ENCODE results near the gene ARHGAP30.
A peak's percentile ranks its signal among the peaks of the same experiment; 100 is the strongest.

ARHGAP30 gene

DNA sequence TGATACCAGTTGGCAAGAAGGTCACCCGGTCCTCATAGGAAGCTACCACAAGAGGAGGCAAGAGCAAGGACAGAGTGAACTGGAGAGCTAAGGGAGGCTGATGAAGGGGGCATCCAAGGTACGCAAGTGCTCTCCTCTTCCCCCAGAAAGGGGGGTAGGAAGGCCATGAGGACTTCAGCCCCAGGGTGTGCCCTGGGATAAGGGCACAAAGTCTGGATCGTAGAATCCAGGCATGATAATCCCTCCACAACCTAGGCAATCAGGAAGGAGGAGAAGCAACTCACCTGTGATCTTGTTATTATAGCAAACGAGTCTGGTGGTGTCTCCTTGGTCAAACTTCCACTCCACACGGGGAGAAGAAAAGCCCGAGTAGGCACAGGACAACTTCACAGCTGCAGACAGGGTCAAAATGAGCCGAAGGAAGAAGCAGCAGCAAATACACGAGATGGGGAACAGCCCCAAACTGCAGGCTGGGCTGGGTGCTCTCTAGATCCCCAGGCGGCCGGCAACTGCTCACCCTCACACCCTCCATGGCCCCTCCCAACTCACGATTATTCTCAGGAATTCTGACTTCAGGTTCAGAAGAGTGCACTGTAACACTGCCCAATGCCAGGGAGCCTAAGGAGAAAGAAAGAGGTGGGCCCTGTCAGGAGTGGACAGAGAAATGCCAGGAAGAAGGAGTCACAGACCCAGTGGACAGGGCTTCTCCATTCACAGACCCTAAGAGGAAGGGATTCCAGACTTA lies 68.8 kb downstream of the ARHGAP30 start:
- H3K27me3 ChIP-seq (replicated peaks; ENCODE audit: control insufficient read depth, insufficient read depth, low read length, poor library complexity, severe bottlenecking) = no peaks in the 10 kb centered on the region
- peaks cover 26% of the 10 kb centered on the region for H3K36me3 ChIP-seq (ENCODE audit: control insufficient read depth, insufficient read depth, low read length)
- no peak overlapping the region for H3K4me3 ChIP-seq (ENCODE audit: insufficient read depth, low read depth, low read length, poor library complexity, severe bottlenecking)
- no peaks in the 10 kb centered on the region for H3K9me3 ChIP-seq (ENCODE audit: control insufficient read depth, low read length)
- peaks cover 5% of the 10 kb centered on the region for H3K4me1 ChIP-seq (ENCODE audit: control insufficient read depth, insufficient read depth, low read length, poor library complexity, severe bottlenecking)
- no peak for DNase-seq
- no peak overlapping the region for H3K27ac ChIP-seq (ENCODE audit: insufficient read depth, low read length, poor library complexity, severe bottlenecking)

DNA sequence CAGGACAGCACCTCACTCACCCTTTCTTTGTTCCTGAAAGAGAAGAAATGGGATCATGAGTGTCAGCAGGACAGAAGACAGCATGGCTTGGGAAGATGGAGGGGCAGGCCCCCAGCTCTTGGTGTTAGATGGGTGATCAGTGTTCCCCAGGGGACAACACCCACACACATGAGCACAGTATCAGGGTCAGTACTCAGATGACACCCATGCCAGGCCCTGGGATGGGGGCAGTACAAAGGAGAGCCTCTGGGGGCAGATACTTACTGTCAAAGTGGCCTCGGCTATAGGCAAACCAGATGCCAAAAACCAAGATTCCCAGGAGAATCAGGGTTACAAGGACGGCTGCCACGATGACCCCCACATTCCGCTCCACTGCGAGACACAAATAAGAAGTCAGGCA lies 70.3 kb downstream of the ARHGAP30 start:
- Histone ChIP-seq H3K9me3 (ENCODE audit: control insufficient read depth, low read length) (no peaks in the 10 kb centered on the region), H3K27me3 (replicated peaks; ENCODE audit: control insufficient read depth, insufficient read depth, low read length, poor library complexity, severe bottlenecking) (no peaks in the 10 kb centered on the region), H3K36me3 (ENCODE audit: control insufficient read depth, insufficient read depth, low read length) (peaks cover 26% of the 10 kb centered on the region), H3K4me3 (ENCODE audit: insufficient read depth, low read depth, low read length, poor library complexity, severe bottlenecking) (no peak overlapping the region), H3K27ac (ENCODE audit: insufficient read depth, low read length, poor library complexity, severe bottlenecking) (no peak overlapping the region), H3K4me1 (ENCODE audit: control insufficient read depth, insufficient read depth, low read length, poor library complexity, severe bottlenecking) (peaks cover 5% of the 10 kb centered on the region)
- DNase-seq = no peak

DNA sequence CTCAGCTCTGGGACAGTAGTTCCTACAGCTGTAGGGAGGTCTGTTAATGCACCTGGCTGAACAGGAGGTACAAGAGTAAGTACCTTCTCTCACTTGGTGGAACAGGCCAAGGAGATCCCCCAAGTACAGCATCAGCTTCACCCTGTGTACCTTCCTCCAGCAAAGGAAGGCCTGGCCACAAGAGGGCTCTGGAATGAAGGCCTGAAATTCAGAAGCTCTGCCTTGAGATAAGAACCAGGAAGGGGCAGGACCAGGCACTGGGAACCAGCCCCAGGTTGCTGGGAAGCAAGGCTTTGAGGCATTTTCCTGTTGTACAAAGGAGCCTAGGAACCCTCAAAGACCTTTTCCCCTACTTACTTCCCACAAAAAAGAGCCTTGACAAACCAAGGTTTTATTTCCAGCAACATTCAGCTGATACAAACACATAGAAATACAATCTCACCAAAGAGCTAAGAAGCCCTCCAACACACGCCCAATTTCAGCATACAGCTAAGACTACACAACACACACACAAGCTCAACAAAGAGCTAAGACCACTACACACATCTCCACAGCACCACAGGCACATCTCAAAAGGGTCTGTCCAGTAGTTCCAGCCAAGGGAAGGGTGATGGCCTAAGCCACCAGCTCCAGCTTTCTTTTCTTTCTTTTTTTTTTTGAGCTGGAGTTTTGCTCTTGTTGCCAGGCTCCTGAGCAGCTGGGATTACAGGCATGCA lies 72.2 kb downstream of the ARHGAP30 start:
- peak in 1 of 3 donors; percentile 23 for DNase-seq
- H3K4me1 ChIP-seq (ENCODE audit: control insufficient read depth, insufficient read depth, low read length, poor library complexity, severe bottlenecking) = peaks cover 5% of the 10 kb centered on the region
- no peak overlapping the region for H3K27ac ChIP-seq (ENCODE audit: insufficient read depth, low read length, poor library complexity, severe bottlenecking)
- H3K36me3 ChIP-seq (ENCODE audit: control insufficient read depth, insufficient read depth, low read length) = peaks cover 26% of the 10 kb centered on the region
- H3K4me3 ChIP-seq (ENCODE audit: insufficient read depth, low read depth, low read length, poor library complexity, severe bottlenecking) = no peak overlapping the region
- no peaks in the 10 kb centered on the region for H3K27me3 ChIP-seq (replicated peaks; ENCODE audit: control insufficient read depth, insufficient read depth, low read length, poor library complexity, severe bottlenecking)
- H3K9me3 ChIP-seq (ENCODE audit: control insufficient read depth, low read length) = no peaks in the 10 kb centered on the region
